ENCODE data around the gene PCBP3.
"Not testable (repeated sequence)": the region's sequence is repeated elsewhere in the genome, so short reads cannot be mapped to it uniquely, and the experiment has no call there.

The PCBP3 gene

DNA sequence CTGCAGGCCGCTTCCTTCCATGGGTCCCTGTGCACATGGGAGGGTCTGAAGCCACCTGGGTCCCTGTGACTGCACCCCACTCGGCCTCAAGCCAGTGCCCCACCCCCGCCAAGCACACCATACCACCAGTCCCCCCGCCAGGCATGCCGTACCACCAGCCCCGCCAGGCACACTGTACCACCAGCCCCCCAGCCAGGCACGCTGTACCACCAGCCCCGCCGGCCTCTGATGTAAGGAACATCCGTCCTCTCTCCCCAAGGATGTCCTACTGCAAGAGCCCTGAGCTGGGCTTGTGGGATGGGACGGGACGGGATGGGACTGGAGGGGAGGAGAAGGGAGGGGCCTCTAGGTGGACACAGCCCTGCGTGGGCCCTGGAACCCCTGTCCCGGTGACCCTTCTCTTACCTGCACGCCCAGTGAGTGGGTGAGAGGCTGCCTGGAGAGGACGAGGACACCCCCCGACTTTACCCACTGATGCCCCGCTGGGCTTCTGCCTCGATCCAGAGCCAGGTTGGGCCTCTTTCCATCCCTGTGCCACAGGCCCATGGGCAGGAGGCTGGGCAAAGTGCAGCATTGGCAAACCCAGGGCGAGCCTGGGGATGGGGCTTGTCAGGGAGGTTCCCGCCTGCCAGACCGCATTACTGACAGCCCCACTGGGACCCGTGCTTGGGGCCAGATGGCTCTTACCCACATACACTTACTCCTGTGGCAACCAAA is 297.3 kb downstream of the PCBP3 start:
- no peak for DNase-seq

DNA sequence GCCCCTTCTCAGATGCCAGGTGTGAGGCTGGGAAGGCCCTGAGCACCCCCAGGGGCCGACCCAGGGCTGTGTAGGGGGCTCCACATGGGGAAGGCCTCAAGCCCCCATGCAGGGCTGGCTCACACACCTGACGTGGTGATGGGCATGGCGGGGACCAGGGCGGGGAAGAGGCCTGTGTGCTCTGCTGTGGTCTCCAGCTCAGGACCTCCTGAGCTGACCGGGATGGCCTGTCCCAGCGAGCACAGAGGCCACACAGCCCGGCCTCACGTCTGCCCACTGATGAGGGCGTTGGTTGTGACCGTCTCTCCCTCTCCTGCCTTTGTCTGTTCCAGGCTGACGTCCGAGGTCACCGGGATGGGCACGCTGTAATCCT is 297.8 kb downstream of the PCBP3 start:
- no peak for DNase-seq

DNA sequence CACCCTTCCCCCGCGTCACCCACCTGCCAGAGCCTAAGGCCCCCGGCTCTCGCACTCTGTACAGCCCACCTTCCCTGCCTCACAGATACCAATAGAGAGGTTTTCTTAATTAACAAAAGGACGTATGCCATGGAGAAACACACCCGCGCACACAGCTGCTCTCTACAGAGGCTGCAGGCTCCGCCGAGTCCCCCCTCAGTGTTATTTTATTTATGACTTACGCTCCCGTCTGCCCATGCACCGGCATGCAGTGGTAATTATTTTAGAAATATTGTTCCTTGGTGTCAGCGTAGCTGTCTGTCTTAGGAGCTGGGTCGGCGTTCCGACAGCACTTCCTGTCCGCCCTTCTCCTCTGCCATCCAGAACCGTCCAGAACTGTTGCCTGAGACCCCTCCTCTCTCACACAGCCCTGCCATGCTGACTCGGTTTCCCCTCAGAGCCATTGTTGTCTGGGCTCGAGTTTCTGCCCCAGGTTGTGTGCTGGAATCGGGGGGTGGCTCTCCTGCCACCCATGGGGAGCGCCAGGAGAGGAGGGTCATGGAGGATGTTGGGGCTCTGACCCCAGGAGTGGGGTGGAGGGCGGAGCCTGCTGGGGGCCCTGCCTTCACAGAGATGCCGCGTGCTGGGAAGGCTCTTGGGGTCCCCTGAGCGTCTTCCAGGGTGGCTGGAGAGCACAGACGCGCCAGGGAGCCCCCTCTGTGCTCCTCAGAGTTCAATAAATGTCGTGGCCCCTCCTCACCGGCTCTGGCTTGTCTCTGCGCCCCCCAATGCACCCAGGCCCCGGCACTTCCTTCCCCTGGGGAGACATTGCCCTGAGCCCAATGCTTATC is 298.4 kb downstream of the PCBP3 start:
- no peak for DNase-seq

DNA sequence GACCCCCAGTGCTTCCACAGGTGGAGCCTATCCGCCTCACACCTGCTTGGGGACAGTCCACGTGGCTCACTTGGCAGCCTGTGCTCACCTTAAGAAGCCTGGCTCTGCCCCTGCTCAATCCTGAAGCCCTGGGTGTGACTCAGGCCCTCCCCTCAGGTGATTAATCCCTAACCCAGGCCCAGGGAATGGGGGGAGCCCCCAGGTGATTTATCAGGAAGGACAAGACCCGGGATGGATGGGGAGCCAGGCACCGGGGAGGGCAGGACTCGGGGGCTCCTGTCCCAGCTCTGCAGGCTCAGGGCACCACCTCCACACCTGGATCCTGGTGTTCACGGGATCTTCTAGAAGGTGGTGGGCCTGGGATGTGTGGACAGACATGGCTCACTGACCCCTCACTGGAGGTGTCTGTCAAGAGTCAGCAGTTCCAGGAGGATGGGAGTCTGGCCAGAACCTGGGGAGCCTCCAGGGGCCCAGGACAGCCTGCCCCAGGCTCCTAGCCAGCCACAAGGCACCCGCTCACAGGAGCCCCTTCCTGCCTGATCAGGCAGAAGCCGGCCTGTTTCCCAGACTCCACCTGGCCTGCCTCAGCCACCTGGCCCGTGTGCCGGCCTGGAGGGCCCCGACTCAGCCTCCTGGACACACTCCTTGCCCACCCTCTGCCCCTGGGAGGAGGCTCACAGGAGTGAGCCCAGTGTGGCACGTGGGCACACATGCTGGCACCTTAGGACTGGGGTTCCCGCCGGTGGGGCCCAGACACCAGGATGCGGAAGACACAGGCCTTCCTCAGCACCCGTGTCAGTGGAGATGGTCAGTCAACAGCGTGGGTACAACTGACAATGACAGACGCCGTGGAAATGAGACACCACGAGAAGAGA is 299.5 kb downstream of the PCBP3 start:
- no peak for DNase-seq

DNA sequence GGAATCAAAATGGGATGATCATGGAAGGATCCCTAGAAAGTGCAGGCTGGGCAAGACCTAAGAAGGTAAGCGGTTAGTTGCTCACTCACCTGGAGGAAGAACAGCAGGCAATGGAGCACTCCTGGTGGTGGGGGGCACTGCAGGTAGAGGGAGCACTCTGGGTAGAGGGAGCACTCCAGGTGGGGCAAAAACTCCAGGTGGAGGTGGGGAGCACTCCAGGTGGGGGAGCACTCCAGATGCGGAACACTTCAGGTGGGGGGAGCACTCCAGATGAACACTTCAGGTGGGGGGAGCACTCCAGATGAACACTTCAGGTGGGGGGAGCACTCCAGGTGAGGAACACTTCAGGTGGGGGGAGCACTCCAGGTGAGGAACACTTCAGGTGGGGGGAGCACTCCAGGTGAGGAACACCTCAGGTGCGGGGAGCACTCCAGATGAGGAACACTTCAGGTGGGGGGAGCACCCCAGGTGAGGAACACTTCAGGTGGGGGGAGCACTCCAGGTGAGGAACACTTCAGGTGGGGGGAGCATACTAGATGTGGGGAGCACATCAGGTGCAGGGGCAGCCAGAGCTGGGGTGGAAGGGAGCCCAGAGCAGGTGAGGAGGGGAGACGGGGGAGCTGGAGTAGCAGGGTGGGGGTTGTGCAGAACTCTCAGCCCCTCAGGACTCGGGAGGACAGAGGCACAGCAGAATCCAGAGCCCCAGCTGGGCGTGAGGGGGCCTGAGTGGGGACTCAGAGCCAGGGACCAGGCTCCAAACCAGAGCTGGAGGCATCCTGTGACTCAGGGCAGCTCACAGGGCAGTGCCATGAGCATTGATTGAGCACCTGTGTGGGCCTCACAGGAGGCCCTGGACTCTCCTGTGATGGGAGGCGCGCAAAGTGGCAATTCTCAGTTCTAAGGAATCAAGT is 300.4 kb downstream of the PCBP3 start:
- DNase-seq, result no peak

DNA sequence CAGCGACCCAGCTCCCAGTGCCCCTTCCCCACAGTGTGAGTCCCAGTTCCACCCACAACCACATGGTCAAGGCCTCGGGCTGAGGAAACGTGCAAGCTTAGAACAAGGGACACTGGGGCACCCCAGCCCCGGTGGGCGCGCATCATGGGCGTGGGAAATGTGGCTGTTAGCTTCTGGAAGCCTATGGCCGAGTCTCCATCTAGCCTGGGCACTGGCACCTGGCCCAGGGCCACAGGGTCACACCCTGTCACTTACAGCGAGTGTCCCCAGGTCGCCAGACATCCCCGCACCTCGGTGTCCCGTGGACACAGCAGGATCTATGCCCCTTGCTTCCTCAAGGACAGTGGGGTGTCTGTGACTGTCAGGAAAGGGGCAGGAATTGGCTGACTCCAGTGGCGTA is 301.1 kb downstream of the PCBP3 start:
- no peak for DNase-seq

DNA sequence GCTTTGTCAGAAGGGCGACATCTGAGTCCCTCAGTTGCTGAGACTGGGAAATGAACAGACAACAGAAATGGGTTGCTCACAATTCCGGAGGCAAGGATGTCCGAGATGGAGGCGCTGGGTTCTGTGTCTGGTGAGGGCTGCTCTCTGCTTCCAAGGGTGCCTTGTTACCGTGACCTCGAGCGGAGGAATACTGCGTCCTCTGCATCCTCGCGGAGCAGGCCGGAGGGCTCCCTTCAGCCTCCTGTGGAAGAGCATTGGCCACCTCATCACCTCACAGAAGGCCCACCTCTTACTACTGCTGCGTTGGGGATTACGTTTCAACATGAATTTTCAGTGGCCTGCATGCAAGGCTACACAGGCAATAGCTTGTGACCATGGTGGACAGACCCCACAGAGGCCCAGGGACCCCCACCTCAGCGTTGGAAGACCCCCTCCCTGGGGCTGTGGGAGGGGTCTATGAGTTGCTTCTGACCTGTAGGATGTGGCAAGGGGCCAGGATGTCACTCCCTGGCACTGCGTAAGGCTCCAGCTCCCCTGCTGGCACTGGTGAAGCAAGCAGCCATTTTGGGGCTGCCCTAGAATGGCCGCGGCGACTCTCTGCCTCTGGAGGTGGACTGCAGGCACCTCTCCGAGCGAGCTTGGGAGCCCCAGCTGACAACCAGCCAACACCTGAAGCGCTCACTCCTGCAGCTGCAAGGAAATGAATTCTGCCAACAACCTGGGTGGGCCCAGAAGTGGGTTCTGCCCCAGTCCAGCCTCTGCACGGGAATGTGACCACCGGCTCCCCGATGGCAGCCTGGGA is 301.7 kb downstream of the PCBP3 start:
- no peak for DNase-seq

DNA sequence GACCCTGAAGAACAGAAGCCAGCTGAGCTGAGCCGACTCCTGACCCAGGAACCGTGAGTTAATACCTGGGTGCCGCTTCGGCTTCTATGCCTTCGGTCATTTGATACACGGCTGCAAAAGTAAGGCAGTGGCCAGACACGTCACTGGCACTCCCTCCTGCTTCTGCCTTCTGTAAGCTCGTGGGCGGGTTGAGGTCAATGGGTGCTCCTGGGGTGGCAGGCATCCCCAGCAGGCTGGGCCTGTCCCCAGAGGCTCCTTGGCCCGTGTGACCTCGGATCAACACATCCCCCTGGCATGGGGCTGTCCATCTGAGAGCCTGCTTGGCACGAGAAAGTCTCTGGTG is 302.3 kb downstream of the PCBP3 start:
- DNase-seq, result no peak

DNA sequence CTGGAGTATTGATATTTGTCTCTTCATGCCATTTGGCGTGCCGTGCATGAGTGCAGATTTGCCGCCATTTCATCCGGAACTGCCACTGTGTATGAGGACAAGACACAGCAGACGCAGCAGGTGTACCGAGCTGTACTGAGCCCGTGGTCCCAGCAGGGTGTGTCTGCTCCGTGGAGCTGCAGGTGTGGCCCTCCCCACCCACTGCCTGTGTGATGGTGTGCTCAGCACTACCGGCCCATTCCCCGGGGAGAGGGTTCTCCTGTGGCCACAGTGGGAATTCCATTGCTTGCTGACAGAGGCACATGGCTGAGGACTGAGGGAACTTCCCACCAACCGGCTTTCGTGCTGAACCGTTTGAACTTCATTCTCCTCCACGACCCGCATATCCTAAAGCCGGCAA is 303.8 kb downstream of the PCBP3 start:
- DNase-seq, result no peak

DNA sequence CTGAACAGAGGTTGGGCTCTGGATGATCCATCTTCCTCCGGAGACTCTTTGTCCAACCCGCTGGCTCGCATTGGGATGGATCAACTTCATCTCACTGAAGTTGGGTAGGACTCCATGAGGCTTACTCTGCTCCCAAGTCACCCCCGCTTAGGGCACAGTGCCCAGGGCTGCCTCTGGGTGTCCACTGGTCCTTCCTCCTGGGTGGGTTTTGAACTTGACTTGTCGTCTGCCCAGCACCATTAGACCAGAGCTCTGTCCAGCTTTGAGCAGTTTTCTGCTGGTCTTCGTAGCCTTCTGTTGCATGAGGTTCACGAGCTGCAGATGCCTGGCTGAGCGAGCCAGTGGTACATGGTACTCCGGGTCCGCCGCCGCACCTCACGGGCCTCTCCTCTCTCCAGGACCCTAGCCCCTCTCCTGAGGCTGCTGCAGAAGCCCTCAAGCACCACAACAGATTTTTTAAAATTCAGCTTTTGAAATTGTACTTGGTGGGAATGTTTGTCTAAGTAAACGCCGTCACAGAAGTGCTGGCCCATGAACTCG is 304.3 kb downstream of the PCBP3 start:
- DNase-seq, result no peak

DNA sequence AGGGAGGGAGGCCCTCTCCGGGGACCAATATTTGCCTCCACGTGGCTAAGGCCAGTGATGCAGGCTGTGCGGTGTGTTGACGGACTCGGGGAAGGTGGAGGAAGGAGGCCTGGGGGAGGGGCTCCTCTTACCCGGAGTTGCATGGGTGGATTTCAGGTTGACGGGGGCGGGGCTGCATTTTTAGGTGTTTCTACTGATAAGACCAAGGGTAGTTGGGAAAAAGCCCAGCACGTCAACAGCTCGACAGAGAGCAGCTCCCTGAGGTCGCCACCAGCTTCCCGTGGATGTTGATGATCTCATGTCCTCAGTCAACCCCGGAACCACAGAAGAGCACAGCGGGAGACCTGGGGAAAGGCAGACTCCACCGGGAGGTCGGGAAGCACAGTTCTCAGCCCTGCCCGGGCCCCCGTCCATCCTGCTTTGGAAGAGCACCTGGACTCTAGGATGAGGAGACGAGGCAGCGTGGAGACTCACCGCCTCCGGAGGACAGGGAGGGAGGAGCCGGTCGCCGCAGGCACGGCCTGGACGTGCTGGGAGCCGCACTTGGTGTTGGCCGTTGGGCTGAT is 305.1 kb downstream of the PCBP3 start:
- no peak for DNase-seq

DNA sequence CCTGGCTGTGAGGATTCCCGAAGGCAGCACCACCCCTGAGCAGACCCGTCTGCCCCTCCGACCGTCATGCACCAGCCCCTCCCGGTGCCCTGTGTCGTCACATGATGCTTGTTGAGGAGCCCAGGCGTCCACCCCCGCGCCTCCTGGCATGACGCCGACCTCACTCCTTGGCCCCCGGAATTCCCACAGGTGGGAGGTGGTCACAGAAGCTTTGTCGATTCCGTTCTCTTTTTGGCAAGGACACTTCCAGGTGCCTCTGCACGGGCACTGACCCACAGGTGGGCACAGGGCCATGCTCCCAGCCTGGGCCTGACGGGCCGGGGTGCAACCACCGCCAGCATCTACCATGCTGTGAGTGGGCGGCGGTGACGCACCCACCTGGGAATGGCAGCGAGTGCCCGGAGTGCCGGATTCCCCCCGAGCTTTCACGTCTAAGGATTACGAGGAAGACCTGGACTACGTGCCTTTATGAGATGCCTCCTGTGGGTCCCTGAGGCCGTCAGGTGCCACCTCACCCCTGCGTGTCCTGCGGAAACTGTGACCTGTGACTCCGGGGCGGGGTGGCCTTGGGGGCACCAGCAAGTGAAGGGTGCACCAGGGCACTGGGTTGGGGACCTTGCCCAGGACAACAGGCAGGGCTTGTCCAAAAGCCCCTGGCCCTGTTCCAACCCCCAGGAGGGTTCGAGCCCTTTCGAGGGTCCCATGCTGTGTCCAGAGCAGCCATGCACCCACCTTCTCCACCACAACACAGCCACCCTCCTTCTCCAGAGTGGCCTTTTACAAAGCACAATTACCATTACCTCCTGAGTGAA is 306.6 kb downstream of the PCBP3 start:
- no peak for DNase-seq

DNA sequence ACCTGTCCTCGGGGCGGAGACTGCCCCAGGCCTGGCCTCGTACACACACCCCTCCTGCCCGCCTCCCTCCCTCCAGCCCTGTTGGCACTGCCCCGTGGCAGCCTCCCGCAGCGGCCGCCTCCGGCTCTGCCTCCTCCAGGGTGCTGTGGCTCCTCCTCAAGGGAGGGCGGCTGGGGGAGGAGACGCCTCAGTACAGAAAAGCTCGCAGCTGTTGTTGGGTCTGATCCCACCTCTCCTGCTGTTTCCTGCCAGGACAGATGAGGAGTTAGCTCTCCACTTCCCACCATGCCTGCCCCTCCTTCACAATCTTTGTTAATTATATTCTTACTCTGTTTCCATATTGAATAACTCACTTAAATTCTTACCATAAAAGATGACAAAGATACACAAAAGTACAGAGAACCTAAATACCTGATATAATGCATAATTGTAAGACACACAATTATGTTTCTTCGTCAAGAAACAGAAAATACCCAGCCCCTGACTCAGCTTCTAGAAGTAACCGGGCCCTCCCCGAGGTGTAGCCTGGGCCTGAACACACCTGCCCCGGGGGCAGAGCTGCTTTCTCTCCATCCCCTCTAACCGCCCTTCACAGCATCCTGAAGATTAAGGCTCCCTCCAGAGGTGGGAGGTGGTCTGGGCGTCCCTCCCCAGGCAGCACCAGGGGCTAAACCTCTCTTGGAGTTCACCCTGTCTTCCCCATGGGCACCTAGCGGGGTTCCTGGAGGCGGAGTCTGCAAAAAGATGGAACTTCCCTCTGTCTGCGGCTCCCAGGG is 307.4 kb downstream of the PCBP3 start:
- no peak for DNase-seq

DNA sequence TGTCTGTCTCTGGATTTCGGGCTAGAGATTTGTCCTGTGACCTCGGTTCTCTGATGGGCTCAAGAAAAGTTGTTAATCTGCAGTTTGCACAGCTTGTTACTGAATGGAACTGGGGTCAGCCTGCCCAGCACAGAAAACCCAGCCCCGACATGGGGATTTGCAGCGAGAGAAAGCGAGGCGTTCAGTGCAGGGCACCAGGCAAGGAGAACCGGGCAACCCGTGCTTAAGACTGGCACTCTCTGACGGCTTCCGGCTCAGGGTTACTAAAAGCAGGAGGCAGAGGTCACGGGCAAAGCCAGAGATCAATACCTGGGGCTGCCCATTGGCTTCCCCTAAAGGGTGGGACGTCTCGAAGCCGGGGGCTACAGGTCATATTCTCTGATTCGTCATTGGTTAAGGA is 308.2 kb downstream of the PCBP3 start:
- DNase-seq, result no peak

DNA sequence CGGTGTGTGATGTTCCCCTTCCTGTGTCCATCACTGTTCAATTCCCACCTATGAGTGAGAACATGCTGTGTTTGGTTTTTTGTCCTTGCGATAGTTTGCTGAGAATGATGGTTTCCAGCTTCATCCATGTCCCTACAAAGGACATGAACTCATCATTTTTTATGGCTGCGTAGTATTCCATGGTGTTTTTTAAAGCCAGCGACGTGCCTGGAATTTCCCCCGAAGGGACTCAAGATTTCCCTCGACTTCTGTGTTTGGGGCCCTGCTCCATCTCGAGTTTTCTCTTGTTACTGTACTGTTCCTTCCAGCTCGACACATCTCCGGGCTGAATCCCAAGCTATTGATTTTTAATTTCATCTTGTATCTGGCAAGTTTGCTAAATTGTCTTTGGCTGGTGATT is 309.0 kb downstream of the PCBP3 start:
- DNase-seq, result not testable (repeated sequence)

DNA sequence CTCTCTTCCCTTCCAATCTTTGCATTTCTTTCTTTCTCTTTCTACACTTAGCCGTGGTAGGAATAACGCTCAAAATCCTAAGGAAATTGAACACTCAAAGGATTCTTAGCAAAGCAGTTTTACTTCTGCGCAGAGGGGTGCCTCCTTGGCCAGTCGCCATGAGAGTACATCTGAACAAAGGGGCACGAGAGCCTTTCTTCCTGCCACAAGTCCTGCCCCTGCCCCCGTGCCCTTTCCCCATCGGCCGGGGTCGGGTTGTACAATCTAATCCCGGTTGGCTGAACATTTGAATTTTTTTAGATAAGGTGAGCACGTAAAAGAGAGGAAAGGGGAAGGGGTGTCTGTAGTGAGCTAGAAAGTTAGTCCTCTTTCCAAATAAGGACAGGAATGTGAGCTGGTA is 309.4 kb downstream of the PCBP3 start:
- DNase-seq, result no peak

DNA sequence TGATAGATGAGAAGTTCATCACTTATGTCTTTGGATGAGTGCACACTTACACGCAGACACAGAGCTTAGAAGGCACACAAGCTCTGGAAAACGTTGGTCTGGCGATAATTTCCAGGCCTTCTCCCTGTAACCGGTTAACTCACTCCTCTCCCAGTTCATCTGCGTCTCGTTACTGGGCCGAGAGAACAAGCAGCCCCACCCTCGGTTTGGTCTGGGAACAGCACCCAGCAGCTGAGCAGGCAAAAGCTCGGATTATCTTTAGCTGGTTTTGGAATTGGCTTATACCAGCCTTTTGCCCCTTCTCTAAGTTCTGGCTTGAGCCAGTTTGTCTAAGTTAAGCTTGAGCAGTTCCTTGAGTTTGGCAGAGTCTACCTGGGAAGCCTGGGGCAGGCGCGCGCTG is 310.7 kb downstream of the PCBP3 start:
- no peak for DNase-seq

DNA sequence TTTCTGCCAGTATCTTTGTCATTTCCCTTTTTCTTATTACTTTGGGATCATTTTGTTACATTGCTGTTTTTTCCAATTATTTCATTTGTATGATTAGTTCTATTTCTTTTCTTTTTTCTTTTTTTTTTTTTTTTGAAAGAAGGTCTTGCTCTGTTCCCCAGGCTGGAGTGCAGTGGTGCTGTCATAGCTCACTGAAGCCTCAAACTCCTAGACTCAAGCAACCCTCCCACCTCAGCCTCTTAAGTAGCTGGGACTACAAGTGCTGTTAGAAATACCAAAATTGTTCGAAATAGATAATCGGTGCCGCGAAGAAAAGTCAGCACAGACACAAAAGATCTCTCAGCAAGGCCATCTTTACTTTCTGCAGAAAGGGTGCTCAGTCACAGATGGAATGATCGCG is 311.4 kb downstream of the PCBP3 start:
- DNase-seq, result no peak

DNA sequence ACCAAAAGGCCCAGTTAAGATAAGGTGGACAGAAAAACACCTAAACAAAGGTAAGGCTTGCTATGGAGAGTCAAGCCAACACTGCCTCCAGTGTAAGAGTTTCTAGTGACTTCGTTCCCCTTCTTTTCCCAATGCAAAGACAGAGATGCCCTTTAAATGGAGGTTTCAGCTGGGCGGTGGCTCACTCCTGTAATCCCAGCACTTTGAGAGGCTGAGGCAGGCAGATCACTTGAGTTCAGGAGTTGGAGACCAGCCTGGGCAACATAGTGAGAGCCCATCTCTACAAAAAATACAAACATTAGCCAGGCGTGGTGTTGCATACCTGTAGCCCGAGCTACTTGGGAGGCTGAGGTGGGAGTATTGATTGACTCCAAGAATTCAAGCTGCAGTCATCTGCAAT is 314.0 kb downstream of the PCBP3 start:
- no peak for DNase-seq
